Measurements from ENCODE around the gene GOLPH3. TPM values are rescaled to one million over a fixed set of nuclear protein-coding genes. Genes with fewer than 3 reads are reported as not detected.

The GOLPH3 gene
- total and polyA plus RNA-seq, 2 experiments from 2014 or later, result 68.5 to 96.1 TPM

DNA sequence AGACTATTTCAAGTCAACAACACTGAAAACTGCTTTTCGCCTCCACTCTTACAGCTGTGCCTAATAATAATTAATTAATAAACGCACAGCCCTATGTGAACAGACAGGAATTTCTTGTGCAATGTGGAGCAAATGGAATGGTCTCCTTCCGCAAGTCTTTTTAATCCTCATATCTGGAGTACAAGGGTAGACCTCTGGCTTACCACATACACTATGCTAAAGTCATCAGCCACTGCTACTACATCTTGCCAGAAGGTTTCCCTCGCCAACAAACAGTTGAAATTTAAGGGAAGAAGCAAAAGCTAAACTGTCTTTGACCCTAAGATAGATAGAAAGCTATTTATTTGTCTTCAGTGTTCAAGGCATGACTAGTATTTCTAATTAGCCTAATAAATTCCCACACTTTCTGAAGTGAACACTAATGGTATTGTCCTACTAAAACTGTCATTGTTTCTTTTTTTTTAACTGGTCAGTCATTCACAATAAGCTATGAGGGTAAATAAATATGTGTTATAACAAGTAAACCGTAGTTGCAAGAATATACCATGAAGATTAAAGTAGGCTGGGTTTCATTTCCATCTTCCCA is 63.9 kb downstream of the GOLPH3 start (continued):
- TF ChIP-seq, protein P1, sequence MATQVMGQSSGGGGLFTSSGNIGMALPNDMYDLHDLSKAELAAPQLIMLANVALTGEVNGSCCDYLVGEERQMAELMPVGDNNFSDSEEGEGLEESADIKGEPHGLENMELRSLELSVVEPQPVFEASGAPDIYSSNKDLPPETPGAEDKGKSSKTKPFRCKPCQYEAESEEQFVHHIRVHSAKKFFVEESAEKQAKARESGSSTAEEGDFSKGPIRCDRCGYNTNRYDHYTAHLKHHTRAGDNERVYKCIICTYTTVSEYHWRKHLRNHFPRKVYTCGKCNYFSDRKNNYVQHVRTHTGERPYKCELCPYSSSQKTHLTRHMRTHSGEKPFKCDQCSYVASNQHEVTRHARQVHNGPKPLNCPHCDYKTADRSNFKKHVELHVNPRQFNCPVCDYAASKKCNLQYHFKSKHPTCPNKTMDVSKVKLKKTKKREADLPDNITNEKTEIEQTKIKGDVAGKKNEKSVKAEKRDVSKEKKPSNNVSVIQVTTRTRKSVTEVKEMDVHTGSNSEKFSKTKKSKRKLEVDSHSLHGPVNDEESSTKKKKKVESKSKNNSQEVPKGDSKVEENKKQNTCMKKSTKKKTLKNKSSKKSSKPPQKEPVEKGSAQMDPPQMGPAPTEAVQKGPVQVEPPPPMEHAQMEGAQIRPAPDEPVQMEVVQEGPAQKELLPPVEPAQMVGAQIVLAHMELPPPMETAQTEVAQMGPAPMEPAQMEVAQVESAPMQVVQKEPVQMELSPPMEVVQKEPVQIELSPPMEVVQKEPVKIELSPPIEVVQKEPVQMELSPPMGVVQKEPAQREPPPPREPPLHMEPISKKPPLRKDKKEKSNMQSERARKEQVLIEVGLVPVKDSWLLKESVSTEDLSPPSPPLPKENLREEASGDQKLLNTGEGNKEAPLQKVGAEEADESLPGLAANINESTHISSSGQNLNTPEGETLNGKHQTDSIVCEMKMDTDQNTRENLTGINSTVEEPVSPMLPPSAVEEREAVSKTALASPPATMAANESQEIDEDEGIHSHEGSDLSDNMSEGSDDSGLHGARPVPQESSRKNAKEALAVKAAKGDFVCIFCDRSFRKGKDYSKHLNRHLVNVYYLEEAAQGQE (IDR thresholded peaks at IDR 0.05; ENCODE audit: unreplicated experiment), result no peak
- no peak for TF ChIP-seq ZNF114 (CRISPR knock-in tag; IDR thresholded peaks at IDR 0.05)
- TF ChIP-seq NANOG (IDR thresholded peaks at IDR 0.05; ENCODE audit: borderline replicate concordance), result no peak

DNA sequence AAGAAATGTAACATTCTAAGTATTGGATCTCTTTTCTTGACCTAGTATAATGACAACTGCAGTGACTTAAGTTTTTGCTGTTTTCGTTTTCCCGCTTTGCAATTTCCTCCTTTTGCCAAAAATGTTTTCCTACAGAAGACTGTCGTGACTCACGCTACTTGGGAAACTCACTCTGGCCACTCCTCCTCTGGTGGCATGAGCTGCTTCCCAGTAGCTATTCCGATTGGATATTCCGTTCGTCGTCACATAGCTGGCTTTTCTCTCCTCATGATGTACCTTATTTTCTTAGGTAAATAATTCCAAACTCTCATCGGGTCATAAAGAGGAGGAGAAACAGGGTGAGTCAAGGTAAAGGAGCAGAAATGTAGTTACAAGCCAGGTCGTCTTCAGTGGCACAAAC is 64.9 kb downstream of the GOLPH3 start:
- 0 out of 2 replicates have a peak, but pooled peaks cover 3% of the 10 kb centered on the region for H3K79me2 ChIP-seq (replicated peaks; ENCODE audit: insufficient read depth)
- no peak overlapping the region for H3K4me3 ChIP-seq
- H3K36me3 Mint-ChIP-seq (ENCODE audit: low read depth), result peaks cover 80% of the 10 kb centered on the region
- H3K27ac Mint-ChIP-seq, result no peak overlapping the region
- TF ChIP-seq STAT1 (IDR thresholded peaks at IDR 0.05; ENCODE audit: unreplicated experiment) (no peak), NANOG (IDR thresholded peaks at IDR 0.05; ENCODE audit: borderline replicate concordance) (no peak), CREB1 (CRISPR knock-in tag; IDR thresholded peaks at IDR 0.05; ENCODE audit: low read depth) (no peak), POLR2AphosphoS5 (IDR thresholded peaks at IDR 0.05; ENCODE audit: low read depth) (no peak), ZNF114 (CRISPR knock-in tag; IDR thresholded peaks at IDR 0.05) (no peak), EZH2phosphoT487 (IDR thresholded peaks at IDR 0.05; ENCODE audit: unreplicated experiment) (no peak), ZNF331 (CRISPR knock-in tag; IDR thresholded peaks at IDR 0.05; ENCODE audit: low read depth) (no peak), EZH2 (IDR thresholded peaks at IDR 0.05; ENCODE audit: low read depth, unreplicated experiment) (no peak)
- TF ChIP-seq, protein P1 (IDR thresholded peaks at IDR 0.05; ENCODE audit: unreplicated experiment), result no peak
- TF ChIP-seq, protein P2, sequence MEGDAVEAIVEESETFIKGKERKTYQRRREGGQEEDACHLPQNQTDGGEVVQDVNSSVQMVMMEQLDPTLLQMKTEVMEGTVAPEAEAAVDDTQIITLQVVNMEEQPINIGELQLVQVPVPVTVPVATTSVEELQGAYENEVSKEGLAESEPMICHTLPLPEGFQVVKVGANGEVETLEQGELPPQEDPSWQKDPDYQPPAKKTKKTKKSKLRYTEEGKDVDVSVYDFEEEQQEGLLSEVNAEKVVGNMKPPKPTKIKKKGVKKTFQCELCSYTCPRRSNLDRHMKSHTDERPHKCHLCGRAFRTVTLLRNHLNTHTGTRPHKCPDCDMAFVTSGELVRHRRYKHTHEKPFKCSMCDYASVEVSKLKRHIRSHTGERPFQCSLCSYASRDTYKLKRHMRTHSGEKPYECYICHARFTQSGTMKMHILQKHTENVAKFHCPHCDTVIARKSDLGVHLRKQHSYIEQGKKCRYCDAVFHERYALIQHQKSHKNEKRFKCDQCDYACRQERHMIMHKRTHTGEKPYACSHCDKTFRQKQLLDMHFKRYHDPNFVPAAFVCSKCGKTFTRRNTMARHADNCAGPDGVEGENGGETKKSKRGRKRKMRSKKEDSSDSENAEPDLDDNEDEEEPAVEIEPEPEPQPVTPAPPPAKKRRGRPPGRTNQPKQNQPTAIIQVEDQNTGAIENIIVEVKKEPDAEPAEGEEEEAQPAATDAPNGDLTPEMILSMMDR (conservative IDR thresholded peaks at IDR 0.05; ENCODE audit: low read depth in 2 of 2), result no peak
- no peaks in the 10 kb centered on the region for H3K4me1 ChIP-seq (ENCODE audit: insufficient read depth)
- H3K4me1 Mint-ChIP-seq, result no peaks in the 10 kb centered on the region
- peaks cover 41% of the 10 kb centered on the region for H3K36me3 ChIP-seq (ENCODE audit: insufficient read depth)
- DNase-seq (ENCODE audit: low spot score) (no peak), ATAC-seq (no peak)
- peaks cover 4% of the 10 kb centered on the region; the same call in 2 of the 3 replicates for H3K9me3 Mint-ChIP-seq
- H3K9me2 ChIP-seq (ENCODE audit: insufficient read depth), result no peaks in the 10 kb centered on the region
- H3K27me3 ChIP-seq (ENCODE audit: insufficient read depth), result no peaks in the 10 kb centered on the region
- no peak overlapping the region for H3K4me3 Mint-ChIP-seq
- H4K20me1 ChIP-seq (replicated peaks; ENCODE audit: insufficient read depth), result peaks cover 7% of the 10 kb centered on the region; the same call in 1 of the 2 replicates
- H3K27ac ChIP-seq (ENCODE audit: low read depth), result no peak overlapping the region
- no peak overlapping the region for H3K4me2 ChIP-seq
- H3F3A ChIP-seq (replicated peaks; ENCODE audit: low read depth), result 0 out of 2 replicates have a peak, but pooled peaks cover 3% of the 10 kb centered on the region
- H2AFZ ChIP-seq, result no peak overlapping the region
- no peaks in the 10 kb centered on the region for H3K27me3 Mint-ChIP-seq (ENCODE audit: insufficient read depth, low read depth, poor library complexity)

Data from GM23338 (cell line).